K562 treated with DMSO at 1 percent for 12 hours (cell line): Measurements from ENCODE around the gene PAPSS1. TPM values are rescaled to one million over a fixed set of nuclear protein-coding genes. Genes with fewer than 3 reads are reported as not detected.

Experiments used
- total RNA-seq: library from RNA; unstranded; fragments of 300-600 nt; gene quantifications from 2 replicates; pipeline ENCODE4 v1.2.3, GENCODE V29; 2022; ENCODE audit not compliant: insufficient read depth

PAPSS1 gene
- 38.4 and 63.7 TPM in 2 replicates for total RNA-seq

GRCh38 chr4:107719922-107720722, at the start of gene PAPSS1:
PAPSS1 (minus strand) TSS chr4:107720234; CDS start chr4:107720179, 55 bp downstream.

Other genes with a start within 250 kb of the PAPSS1 start
- not detected in 2 replicates for gene SGMS2, start 104.7 kb upstream of the PAPSS1 start, total RNA-seq
- gene CYP2U1, start 211.3 kb upstream of the PAPSS1 start, total RNA-seq = 0.16 and 0.53 TPM in 2 replicates